GM18867 (cell line): Measurements from ENCODE around the gene SLC6A17.

Source experiments
- ATAC-seq: cut with Tn5 transposase; IDR thresholded peaks from one replicate; pipeline ENCODE4 v1.9.1; 2021; ENCODE audit warnings: mild to moderate bottlenecking, moderate library complexity; ENCODE audit not compliant: unreplicated experiment

SLC6A17 gene

DNA sequence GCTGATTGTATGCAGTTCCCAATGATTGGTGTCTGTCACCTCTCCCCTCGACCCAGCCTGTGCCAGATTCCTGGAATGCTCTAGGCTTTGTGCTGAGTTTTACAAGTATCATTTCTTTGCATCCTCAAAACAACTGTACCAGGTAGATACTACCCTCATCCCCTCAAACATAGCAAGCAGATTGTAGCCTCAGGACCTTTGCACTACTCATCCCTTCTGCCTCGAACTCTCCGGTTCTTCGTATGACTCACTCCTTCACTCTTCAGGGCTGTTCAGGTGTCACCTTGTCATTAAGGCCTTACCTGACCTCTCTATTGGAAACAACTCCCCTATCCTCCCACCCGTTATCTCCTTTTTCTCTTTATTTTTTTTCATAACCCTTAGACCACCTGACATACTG lies 67.8 kb downstream of the SLC6A17 start:
- ATAC-seq, result no peak

DNA sequence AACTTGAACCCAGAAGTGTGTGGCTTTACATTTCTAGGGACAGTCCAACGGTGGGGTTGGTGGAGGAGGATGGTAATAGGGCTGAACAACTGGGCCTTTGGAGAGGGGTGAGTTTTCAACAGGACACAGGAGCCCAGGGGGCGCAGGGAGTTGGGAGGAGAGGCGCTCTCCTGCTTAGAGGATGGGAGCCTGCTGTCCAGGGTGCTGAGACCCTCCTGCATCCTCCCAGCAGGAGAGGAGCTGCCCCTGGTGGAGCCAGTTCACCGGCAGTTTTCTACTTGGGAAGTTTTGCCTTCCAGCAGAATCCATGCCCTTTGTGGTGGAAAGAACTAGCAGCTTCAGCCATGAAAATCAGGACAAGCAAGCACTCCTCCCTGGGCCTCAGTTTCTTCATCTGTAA lies 68.4 kb downstream of the SLC6A17 start:
- no peak for ATAC-seq

DNA sequence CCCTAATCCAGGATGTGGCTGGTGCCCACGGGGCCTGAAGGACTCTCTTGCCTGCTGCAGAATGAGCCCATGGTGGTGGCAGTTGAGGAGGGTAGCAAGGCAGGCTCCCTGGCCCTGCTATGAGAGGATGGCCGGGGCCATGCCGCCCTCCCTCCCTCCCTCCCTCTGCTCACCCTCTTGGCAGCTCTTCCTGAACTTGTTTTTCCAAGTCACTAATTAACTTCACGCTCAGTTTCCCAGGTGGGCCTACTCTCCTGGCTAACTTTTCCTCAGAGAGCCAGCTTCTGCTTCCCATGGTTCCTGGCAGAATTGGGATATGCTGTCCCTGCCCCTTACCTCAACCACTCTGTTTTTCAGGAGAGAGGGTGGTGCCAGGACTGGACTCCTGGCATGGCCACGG lies 70.0 kb downstream of the SLC6A17 start:
- ATAC-seq, result no peak

DNA sequence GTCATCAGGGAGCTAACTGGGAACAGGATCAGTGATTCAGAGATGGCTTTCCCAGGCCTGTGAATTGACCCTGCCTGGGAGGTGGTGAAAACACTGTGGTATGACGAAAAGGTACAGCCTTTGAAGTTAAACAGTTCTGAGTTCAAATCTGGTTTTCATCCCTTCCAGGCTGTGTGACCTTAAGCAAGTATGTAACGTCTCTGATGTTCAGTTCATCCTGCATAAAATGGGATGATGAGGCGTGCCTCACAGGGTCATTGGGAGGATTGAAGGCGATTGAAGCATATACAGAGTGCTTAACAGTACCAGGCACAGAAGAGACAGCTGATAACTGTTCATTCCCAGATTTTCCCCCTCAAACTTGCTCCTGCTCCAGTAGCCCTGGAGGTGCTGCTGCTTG lies 70.8 kb downstream of the SLC6A17 start:
- ATAC-seq, result no peak

DNA sequence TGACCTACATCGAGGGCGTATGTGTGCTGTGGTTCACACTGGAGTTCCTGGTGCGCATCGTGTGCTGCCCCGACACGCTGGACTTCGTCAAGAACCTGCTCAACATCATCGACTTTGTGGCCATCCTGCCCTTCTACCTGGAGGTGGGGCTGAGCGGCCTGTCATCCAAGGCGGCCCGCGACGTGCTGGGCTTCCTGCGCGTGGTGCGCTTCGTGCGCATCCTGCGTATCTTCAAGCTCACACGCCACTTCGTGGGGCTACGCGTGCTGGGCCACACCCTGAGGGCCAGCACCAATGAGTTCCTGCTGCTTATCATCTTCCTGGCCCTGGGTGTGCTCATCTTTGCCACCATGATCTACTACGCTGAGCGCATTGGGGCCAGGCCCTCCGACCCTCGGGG lies 72.8 kb downstream of the SLC6A17 start:
- no peak for ATAC-seq

DNA sequence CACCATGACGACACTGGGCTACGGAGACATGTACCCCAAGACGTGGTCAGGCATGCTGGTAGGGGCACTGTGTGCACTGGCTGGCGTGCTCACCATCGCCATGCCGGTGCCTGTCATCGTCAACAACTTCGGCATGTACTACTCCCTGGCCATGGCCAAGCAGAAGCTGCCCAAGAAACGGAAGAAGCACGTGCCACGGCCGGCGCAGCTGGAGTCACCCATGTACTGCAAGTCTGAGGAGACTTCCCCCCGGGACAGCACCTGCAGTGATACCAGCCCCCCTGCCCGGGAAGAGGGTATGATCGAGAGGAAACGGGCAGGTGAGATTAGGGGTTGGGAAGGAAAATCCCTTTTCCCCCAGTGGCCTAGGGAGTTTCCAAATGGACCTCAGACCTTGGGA lies 73.3 kb downstream of the SLC6A17 start:
- ATAC-seq, result no peak

DNA sequence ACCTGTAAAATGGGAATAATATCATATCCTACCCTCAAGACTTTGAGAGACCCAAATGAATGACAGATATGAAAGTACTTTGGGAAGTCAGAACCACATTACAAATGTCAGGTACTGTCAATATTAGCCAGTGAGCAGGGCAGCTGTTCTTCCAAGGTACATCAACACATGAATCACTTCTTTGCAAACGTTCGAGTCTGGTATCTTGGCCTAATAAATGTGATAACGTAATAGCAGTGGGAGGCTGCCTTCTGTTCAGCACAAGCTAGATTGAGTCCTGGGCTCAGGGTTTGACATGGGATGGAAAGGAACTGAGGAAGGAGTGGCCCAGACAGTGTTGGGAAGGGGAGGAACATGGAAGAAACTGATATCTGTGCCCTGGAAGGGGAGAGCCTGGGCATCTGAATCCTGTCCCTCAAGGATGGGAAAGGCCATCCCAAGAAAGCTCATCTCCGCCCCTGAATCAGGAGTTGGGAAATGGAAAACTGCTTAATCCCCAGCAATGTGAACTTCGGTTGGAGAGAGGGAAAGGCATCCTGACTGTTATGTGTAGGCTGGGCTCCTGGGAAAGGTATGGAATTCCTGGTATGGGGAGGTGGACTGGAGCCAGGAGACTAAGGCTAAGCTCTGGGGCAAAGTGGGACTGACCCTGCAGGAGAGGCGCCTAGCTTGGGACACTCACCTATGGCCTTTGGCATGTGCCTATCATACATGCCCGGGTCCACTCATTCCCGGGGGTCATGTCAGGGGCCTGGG lies 74.1 kb downstream of the SLC6A17 start:
- no peak for ATAC-seq

DNA sequence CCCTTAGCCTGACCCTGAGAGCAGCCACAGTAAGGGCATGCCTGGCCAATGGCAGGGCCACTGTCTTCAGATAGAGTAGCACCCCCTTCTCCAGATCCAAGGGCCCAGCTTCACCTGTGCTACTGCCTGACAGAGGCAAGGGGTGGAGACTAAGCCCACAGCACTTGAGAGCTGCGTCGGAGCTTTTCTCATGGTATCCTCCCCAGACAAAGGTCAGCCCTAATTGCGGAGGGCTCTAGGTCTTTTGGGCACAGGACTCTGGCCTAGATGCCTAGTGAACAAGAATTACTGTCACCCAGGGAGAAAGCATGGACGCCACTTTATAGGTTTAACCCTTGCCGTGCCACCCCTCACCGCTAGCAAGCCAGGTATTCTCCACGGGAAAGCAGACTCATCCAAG lies 74.9 kb downstream of the SLC6A17 start:
- ATAC-seq, result no peak

DNA sequence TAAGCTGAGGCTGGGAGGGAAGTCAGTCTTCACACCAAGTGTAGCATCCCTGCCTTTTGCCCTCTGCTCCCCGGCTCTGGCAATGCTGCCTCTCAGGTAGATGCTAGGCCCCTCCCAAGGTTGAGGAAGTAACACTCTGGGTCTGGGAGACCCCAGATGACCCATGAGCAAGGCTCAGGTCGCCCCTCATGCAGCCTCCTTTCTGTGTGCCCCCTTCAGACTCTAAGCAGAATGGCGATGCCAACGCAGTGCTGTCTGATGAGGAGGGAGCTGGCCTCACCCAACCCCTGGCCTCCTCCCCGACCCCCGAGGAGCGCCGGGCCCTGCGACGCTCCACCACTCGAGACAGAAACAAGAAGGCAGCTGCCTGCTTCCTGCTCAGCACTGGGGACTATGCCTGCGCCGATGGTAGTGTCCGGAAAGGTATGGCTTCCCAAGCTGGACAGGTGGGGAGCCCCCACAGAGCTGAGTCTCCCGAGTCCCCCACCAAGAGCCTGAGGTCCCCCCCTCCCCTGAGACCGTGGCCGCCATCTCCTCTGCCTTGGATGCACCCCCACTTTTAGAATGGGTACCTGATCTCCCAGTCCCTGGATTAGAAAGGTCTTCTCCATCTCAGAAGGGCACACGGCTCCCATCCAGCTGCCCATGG lies 75.6 kb downstream of the SLC6A17 start:
- no peak for ATAC-seq

DNA sequence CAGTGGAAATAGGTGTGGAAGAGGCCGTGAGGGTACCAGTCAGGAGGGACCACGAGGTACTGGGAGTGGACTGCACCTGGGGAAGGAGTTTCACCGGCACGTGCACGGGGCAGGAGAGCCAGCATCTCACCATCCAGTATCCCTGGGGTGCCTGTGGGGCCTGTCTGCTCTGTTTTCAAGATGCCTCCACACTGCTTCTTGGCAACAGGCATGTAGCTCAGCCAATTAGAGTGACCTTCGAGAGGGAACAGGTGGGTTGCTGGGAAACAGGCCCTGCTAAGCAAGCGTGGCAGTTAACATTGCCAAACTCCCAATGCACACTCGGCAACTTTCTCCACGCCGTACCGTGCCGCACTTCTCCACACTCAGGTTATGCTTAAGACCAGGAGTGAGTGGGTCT lies 77.5 kb downstream of the SLC6A17 start:
- ATAC-seq, result no peak

DNA sequence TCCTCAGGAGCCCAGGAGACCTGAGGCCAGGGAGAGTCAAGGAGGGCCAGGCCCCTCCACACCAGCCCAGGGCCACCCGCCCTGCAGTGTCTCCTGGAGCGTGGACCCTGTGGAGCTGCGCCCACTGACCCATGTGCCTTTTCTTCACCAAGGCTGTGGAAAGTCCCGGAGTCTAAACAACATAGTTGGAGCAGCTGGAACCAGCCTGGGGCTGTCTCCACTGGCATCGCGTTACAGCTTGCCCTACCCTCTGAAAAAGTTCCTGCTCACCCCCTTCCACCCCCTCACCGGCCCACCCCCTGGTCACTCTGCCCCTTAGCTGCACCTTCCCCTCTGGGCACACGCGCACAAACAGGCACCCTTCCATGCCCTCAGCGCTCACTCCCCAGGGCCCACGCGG lies 78.1 kb downstream of the SLC6A17 start:
- ATAC-seq, result no peak

DNA sequence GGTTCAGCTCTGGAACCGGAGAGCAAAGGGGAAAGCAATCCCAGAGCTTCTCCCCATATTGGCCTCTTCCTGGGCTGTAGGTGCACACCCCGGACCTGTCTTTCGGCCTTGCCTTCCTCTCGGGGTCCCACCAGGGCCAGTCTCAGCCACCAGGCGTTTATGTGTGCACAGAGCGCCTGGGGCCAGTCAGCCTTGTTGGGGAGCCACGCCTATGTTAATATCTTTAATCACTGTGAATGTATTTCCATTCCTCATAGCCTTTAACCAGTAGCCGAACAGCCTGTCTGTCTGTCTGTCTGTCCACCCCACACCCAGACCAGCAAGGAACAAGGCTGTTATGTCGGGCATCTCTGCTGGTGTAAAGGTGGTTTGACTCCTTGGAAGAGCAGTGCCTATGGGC lies 78.6 kb downstream of the SLC6A17 start:
- no peak for ATAC-seq

DNA sequence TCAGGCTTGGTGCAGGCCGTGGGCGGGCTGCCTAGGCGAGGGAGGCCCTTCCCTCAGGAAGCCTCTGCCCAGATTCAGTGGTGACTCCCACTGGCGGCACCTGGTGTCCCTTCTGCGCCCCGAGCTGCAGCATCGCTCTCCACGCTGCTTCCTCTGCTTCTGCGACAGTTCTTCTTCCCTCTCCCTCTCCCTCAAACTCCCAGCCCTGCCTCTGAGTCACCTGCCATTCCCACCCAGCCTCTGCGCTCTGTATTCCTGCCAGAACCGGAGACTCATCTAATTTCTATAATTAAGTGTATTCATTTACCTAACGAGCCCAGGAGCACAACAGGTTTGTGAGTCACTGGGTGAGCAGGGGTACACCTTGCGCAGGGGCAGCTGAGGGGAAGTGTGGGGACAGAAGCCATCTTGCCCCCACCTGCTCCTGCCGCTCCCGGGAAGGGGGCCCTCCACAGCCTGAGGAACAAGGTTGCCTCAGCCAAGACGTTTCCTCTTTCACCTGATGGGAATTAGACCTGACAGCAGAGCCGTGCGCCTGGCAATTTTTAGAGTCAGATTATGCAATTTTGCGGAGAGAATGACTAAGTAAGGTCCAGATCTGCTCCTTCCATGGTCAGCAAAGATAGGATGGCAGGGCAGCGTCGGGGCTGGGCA lies 79.2 kb downstream of the SLC6A17 start:
- ATAC-seq, result no peak

DNA sequence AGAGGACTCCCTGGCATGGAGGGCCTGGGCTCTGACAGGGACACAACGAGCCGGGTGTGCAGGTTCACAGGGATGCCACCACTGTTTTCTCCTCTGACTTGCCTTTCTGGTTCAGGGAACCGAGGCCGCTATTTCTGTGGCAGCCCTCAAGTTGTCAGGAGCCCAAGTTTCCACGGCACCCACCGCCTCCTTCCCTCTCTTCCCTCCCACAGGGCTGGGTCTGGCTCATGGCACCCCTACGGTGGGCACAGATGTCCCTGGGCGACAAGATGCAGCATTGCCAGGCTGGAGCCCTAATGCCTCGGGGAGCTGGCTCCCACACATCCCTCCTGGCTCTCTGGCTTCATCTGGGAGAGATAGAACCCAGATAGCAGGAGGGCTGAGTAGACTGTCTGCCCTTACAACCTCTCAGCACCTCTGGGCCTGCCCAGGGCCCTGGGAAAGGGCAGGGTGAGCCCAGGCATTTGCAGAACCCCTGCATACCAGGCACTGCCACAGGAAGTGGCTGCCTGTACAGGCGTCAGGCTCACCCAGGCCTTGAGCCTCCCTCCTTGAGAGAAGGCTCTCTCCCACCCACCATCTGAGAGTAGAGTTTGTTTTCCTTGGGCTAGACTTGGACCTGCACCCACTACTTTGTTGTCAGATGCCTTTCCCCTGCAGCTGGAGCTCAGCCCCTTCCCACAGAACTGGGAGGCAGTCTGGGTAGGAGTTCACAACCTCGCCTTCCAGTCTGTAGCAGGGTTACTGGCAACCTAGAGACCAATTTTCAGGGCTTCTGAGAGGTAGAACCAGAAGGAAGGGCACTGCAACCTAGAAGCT lies 80.3 kb downstream of the SLC6A17 start:
- ATAC-seq, result no peak

DNA sequence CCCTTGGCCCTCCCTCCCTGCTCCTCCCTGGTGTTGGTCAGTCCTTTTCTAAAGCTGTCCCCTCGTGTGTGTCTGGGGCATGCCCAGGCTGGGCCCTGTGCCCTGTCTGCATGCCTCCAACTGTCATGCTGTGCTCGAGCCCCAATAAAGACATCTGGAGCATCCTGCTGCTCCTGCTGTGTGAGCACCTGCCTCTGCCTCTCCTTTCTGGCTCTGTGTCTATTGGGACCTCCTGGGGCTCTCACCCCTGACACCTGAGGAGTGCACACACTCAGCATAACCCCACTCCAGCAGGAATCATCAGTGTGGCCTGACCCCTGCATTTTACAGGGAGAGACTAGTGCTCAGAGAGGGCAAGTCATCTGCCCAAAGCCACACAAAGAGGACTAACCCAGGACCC lies 83.6 kb downstream of the SLC6A17 start:
- no peak for ATAC-seq

DNA sequence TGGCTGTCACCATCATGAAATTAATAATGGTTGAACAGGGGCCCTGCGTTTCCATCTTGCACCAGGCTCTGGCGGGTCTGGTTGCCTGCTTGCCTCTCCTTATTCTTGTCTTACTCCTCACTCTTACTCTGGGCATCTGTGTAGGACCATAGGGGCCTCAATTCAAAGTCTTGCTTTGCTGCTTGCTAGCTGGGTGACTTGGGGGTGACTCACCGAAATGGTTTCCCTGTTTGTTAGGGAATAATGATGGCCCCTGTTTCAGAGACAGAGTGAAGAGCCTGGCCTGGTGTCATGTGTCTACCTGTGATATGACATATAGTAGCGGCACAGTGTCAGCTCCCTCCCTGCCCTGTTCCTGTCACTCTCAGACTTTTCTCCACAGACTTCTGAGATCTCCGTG lies 84.4 kb downstream of the SLC6A17 start:
- ATAC-seq, result no peak

DNA sequence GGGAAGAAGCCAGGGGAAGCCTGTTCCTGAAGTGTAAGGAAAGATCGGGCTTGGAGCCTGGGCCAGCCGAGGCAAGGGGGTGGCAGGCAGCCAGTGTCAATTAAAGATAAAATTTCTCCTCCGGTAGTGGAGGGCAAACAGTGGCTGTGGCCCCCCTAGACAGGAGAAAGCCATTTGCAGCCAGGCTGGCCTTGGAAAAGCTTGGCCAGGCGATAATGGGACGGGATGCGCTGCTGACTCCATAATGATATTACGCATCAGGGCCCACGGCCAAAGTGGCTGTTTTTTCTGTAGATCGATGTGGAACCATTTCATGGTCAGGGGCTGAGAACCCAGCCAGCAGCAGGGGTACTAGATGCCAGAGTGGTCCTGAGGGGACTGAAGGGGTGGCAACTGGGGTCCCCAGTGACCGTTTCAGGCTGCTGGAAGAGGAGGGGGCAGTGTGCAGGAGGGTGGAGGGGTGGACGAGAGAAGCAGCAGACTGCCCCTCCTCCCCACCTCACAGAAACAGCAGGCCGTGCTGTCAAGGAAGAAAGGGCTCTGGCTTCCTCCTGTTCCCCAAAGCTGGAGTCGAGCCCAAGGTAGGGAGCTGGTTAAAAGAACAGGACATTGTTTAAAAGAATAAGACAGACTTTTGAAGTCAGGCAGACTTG lies 85.0 kb downstream of the SLC6A17 start:
- ATAC-seq, result no peak

DNA sequence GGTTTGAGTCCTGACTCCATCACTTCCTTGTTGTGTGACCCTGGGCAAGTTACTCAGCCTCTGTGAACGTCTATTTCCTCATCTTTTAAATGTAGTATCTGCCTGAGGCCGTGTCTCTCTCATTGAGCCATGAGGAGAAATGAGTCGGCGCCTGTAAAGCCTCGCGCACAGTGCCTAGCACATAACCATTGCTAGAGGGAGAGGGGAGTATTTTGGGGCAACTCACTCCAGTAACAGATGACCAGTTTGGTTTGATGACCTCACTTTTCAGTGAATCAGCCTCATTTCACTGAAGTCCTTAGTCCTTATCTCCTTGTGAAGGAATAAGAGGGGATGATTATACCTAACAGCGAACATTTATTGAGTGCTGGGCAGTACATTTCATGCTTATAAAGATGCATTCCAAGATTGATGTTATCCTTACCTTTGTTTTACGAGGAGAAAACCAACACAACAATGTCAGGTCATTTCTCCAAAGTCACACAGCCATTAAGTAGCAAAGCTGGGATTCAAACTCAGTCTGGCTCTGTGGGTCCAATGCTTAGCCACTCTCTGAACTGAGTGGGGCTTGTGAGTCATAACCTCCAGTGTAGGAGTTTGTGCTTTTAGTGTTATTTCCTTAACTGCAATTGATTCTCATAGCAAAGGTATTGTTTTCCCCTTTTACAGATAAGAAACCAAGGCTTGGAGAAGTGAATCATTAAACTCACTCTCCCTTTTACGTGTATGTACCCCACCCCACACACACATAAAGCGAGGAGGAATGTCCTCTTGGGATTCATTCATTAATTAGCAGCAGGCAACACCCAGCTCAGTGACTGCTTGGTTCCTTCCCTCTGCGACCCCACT lies 85.8 kb downstream of the SLC6A17 start:
- ATAC-seq, result no peak

DNA sequence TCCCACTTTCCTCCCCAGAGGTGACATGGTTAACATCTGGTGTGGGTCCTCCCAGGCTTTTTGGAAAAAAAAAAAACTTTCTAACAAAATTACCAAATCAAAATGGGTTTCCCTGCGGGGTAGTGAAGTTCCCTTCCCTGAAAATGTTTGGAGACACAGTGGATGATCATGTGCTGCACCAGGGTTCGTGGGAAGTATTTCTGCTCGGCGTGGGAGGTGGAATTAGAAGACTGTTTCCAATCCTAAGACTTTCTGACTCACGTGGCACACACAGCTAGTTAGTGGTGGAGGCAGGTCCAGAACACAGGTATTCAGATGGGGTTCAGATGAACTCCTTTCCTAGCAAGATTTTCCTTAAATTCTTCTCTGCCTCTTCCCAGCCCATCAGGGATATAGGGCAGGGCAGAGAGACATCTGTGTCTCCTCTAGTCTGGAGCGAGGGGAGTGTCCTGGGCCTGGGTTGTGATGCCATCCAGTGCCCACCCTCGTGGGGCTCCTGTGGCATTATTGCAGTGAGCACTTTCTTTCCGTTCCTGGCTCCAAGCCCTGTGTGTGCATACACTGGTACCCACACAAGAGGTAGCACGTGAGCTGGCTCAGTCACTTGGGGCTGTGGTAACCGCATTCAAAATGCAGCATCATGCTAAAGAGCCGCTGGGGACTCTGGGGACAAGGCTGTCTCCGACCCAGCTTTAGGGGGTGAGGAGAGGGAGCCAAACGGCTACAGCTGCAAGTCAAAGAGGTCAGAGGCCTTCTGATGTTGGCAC lies 87.3 kb downstream of the SLC6A17 start:
- peak; percentile 46 for ATAC-seq
